Stimulated activated CD4-positive, alpha-beta T cell treated with anti-CD3 and anti-CD28 coated beads, Interleukin-15, amount 100 ng/mL, for 24 hours (primary cell): ENCODE measurements around the gene IL4I1.
A peak's percentile ranks its signal among the peaks of the same experiment; 100 is the strongest.

Source experiments
- DNase-seq: peaks from one replicate; pipeline ENCODE4 v3.0.0-alpha.2; 2020

Gene IL4I1

GRCh38 chr19:49861541-49862378 lies 34.9 kb downstream of the IL4I1 start:
- DNase-seq = no peak

- DNase-seq = no peak
These were observed 35.6 kb downstream of the IL4I1 start for GRCh38 chr19:49861107-49861506.

GRCh38 chr19:49860336-49861102 lies 36.2 kb downstream of the IL4I1 start:
- DNase-seq = no peak

GRCh38 chr19:49859682-49860335 lies 36.9 kb downstream of the IL4I1 start:
- no peak for DNase-seq

DNA sequence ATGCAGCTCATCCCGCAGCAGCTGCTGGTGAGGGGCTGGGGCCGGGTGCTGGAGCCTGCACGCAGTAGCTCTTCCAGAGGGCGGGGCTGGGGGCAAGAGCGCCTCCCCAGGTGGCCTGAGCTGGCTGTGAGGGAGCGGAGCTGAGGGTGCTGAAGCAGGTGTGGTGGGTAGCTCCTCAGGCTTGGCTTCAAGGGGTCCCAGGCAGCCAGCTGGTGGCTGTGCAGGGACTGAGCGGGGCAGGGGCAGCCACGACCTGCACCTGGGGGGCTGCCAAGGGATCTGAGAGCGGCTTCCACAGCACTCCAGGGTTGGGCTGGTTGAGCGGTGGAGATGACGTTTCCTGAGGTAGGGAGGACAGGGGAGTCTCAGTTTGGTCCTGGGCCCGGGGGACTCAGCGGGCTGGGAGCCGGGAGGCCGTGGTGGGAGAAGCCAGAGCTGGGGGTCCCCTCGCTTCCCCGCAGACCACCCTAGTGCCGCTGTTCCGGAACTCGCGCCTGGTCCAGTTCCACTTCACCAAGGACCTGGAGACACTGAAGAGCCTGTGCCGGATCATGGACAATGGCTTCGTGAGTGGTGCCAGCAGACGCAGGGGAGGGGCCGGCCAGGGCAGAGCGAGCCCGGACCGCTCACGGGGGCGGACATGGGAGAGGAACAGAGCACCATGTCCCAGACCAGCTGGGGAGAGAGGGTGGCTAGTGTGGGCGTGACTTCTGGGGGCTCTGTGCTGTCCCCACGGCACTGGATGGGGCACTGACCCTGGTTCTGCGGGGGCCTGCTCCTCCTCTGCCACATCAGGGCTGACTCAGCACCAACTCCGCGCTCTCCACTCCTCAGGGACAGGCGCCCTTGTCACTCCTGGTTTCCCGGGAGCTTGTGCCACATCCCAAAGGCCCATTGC lies 38.4 kb downstream of the IL4I1 start:
- no peak for DNase-seq

DNA sequence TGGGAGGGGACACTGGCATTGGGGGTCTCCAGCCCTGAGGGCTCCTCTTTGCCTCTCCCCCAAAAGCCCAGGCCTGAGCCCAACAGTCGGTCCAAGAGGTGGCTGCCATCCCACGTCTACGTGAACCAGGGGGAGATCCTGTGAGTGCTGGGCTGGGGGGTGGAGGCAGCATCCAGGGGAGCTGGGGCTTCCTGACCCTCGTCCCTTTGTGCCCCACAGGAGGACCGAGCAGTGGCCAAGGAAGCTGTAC lies 38.9 kb downstream of the IL4I1 start:
- DNase-seq = no peak

- DNase-seq = no peak
These were observed 39.4 kb downstream of the IL4I1 start for GRCh38 chr19:49857061-49857837.

- no peak for DNase-seq
These were observed 40.1 kb downstream of the IL4I1 start for GRCh38 chr19:49856574-49857021.

DNA sequence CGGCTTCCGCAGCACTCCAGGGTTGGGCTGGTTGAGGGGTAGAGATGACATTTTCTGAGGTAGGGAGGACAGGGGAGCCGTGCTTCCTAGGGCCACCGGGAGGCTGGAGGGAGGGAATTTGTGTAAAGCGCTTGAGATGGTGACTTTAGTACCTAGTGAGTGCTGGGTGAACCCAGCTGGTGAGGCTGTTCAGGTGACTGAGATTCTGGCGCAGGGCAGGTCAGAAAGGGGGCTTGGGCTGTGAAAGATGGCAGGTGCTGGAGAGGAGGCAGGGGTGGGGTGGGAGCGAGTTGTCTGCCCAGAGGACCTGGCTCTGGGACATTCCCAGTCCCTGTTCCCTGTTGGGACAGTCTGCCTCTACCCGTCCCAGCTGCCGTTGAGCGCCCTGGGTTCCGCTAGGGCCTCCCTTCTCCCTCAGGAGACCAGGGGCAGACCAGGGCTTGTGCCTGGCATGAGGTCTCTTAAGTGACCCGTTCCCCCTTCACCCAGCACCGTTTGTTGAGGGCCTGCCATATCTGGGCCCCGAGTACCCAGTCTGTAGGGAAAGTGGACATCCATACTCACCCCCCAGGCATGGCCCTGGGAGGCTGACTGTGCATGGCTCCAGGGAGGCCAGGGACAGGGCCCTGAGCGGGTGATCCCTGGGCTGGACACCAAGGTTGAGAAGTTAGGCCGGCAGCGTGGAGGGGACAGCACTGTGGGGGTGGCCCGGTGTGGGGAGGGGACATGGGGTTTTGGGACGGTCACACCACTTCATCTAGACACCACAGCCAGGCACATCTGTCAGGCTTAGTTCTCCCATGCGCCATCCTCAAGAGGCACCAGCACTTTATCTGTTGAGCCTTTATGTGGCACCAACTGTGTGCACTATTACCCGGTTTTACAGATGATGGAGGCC lies 40.8 kb downstream of the IL4I1 start:
- DNase-seq = no peak

DNA sequence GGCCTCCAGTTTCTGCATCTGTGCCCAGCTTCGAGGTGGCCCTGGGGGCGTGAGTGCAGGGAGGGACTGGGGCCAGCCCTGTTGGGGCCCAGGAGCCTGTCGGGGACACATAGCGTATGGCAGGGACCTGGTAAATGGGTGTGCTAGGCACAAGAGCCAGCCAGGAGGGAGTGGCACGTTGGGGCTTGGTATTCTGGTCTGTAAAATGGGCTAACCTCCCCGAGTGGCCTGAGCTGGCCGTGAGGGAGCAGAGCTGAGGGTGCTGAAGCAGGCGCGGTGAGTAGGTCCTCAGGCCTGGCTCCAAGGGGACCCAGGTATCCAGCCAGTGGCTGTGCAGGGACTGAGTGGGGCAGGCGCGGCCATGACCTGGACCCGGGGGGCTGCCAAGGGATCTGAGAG lies 41.4 kb downstream of the IL4I1 start:
- no peak for DNase-seq

DNA sequence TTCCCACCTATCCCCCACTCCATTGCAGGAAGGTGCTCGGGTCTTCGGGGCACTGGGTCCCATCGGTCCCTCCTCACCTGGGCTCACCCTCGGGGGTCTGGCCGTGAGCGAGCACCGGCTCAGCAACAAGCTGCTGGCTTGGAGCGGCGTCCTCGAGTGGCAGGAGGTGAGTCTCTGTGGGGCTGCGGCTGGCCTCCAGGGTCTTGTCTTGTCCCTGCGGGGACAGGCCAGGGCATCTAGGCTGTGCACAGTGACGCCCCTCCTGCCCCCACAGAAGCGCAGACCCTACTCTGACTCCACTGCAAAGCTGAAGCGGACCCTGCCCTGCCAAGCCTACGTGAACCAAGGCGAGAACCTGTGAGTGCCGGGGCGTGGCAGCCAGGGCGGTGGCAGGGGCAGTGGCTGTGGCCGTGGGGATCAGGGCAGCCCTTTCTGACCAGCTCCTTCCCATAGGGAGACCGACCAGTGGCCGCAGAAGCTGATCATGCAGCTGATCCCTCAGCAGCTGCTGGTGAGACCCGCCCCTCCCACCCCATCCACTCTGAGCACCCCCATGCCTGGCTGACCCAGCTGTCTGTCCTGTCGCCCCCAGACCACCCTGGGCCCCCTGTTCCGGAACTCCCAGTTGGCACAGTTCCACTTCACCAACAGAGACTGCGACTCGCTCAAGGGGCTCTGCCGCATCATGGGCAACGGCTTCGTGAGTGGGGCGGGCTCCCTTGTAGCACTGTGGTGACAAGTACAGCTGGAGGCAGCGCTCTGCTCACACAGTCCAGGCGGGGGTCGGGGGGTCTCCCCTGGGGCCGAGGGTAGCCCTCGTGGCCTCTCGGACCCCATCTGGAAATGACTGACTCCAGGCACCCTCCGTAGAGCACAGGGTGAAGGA lies 42.1 kb downstream of the IL4I1 start:
- no peak for DNase-seq

DNA sequence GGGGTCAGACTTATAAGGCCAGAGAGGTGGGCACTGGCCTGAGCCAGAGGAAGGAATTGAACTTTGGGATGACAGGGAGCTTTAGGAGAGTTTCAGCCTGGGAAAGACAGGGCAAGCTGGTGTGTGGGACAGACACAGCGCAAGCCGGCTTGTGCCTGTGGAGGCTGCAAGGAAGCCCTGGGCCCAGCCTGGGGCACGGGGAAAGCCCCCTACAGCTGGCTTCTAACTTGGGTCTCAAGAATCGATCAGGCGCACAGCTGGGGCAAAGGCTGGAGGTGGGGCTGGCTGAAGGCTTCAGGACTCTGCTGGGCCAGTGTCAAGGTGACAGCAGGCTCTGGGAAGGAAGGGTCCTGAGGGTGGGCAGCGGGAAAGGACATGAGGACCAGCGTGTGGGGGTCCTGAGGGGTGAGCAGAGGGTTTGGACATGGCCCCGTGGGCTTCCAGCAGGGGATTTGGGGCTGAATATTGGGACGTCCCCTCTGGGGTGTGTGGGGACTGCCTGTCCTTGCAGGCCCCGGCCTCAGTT lies 42.8 kb downstream of the IL4I1 start:
- DNase-seq = no peak

DNA sequence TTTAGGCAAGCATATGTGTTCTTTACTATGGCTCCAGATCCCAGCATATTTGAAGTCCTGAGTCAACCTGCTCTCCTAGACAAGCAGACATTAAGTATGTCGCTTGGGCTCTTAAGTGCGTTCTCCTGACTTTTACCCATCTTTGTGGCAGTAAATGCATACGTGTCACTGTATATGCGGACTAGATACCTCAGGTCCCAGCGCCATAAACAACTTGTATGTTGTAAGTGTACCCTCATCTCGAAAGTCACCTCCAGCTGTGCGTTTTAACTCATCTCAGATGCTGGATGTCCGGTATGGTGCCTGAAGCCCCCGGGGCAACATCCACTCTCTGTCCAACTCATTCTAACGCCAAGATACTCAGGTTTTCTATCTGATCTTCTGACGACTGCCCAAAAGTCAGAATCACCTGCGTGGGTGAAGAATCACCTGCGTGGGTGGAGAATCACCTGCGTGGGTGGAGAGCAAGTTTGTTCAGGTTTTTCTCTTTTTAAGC lies 44.0 kb downstream of the IL4I1 start:
- no peak for DNase-seq

GRCh38 chr19:49851456-49852259 lies 45.0 kb downstream of the IL4I1 start:
- DNase-seq = peak; percentile 50

DNA sequence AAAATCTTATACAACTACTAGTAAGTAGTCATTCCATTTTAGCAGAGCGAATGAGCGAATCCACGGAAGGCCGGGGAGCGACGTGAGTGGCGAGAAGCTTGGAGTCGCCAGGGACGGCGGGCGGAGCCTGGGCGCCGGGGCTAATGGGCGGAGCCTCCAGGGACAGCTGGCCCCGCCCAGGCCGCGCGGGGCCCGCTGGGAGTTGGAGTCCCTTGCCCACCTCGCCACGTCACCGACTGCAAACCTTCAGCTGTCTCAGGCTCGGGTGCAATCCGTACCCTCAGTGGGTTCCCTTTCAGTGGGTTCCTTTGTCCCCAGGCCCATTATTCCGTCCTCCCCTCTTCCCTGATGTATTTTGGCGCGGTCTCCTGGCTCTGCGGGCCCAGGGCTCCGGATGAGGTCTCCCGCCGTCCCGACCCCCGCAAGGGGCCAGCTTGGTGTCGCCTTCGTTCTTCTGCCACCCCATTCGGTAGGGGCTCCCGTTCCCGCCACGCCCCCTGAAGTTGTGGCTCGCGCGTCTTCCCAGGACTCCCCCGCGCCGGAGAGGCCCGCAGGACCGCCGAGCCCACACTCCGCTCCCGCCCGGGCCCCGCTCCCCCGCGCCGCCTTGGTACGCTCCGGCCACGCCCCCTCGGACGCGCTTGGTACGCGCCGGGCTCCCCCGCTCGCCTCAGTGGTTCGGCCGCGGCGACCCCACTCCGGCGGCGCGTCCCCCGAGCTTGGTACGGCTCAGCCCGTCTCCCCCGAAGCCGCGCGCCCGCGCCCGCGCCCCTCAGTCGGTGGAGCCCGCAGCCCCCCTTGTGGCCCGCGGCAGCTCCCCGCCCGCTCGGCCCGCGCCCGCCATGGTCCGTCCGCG lies 46.0 kb downstream of the IL4I1 start, which contains the start of gene PTOV1:
Gene PTOV1 (plus strand): TSS at position 673 of the 856 bp plus-strand sequence.
- peak; percentile 92 for DNase-seq

GRCh38 chr19:49850221-49850486 lies 46.5 kb downstream of the IL4I1 start:
- DNase-seq = no peak

DNA sequence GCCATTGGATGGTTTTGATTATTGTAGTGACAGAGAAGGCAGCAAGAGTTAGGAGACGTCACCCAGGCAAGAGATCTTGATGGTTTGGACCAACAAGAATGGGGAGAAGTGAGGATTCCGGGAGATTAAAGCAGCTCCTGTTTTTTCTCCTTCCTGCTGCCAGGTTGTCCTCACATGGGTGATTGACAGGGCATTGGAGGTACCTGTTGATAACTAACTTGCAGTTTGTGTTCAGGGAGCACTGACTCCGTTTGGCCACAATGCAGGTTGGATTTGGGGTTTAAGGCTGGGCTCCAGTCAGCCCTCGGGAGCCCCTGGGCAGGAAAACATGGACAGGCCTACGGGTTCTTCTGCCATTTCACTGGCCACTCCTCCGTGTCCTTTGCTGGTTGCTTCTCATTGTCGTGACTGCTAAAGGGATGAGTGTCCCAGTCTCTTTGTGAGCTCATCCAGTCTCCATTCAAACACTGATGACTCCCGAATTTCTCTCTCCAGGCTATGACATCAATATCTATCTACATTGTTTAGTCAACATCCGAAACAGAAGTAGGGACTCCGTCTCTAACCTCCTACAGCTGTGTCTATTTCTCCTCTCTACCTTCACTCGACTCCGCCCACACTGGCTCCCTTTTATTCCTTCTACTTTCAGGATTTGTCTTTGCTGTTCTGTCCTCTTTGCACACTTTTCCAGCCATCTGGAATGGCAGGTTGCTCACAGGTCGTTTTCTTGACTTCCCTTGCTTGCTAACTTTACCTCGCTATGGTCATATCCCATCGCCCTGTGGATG lies 47.1 kb downstream of the IL4I1 start:
- DNase-seq = no peak
